Measurements from ENCODE around the gene HTRA3. TPM values are rescaled to one million over a fixed set of nuclear protein-coding genes. Genes with fewer than 3 reads are reported as not detected.

HTRA3 gene
- total and polyA plus RNA-seq, 3 donors from 2014 or later = 6.1 to 17.3 (median 12.2) TPM

GRCh38 chr4:8285143-8285975 lies 15.8 kb downstream of the HTRA3 start:
- TF ChIP-seq CTCF (IDR thresholded peaks at IDR 0.05) (no peak), POLR2A (IDR thresholded peaks at IDR 0.05) (no peak)
- intact Hi-C loops (cut with DNase I; ENCODE audit: low total_unique reads) = no loop called here
- DNase-seq = no peak

GRCh38 chr4:8285976-8286718 lies 16.6 kb downstream of the HTRA3 start:
- Histone ChIP-seq H3K27me3 (no peaks in the 10 kb centered on the region), H3K4me1 (peaks cover 6% of the 10 kb centered on the region), H3K36me3 (ENCODE audit: low read depth, missing control alignments) (no peaks in the 10 kb centered on the region), H3K4me3 (no peak overlapping the region), H3K27ac (no peak overlapping the region), H3K9me3 (no peaks in the 10 kb centered on the region)
- no peak for DNase-seq
- TF ChIP-seq POLR2A (IDR thresholded peaks at IDR 0.05) (no peak), CTCF (IDR thresholded peaks at IDR 0.05) (no peak)
- WGBS, 2 donors = 89 to 93% methylated on average over 6 to 23 of the region's 23 CpGs
- intact Hi-C loops (cut with DNase I; ENCODE audit: low total_unique reads) = no loop called here

More at GRCh38 chr4:8285143-8285975, 15.8 kb downstream of the HTRA3 start:
- Histone ChIP-seq H3K27ac (no peak overlapping the region), H3K4me3 (no peak overlapping the region), H3K27me3 (no peaks in the 10 kb centered on the region), H3K9me3 (no peaks in the 10 kb centered on the region), H3K36me3 (ENCODE audit: low read depth, missing control alignments) (no peaks in the 10 kb centered on the region), H3K4me1 (peaks cover 6% of the 10 kb centered on the region)
- 74 to 89% methylated on average over 11 to 16 of the region's 16 CpGs for WGBS, 2 donors

GRCh38 chr4:8286719-8287342 lies 17.3 kb downstream of the HTRA3 start:
- intact Hi-C loops (cut with DNase I; ENCODE audit: low total_unique reads) = no loop called here
- Histone ChIP-seq H3K4me1 (peaks cover 4% of the 10 kb centered on the region), H3K9me3 (no peaks in the 10 kb centered on the region), H3K27me3 (no peaks in the 10 kb centered on the region), H3K4me3 (no peak overlapping the region), H3K27ac (no peak overlapping the region), H3K36me3 (ENCODE audit: low read depth, missing control alignments) (no peaks in the 10 kb centered on the region)
- no peak for DNase-seq
- 81 to 87% methylated on average over 7 to 15 of the region's 15 CpGs for WGBS, 2 donors
- no peak for TF ChIP-seq POLR2A (IDR thresholded peaks at IDR 0.05)
- TF ChIP-seq CTCF (IDR thresholded peaks at IDR 0.05) = no peak

GRCh38 chr4:8287343-8288280 lies 18.1 kb downstream of the HTRA3 start:
- WGBS, 2 donors = 89 to 92% methylated on average over 18 of the region's 18 CpGs
- Histone ChIP-seq H3K9me3 (no peaks in the 10 kb centered on the region), H3K4me3 (no peak overlapping the region), H3K36me3 (ENCODE audit: low read depth, missing control alignments) (no peaks in the 10 kb centered on the region), H3K4me1 (no peaks in the 10 kb centered on the region), H3K27ac (no peak overlapping the region), H3K27me3 (no peaks in the 10 kb centered on the region)
- intact Hi-C loops (cut with DNase I; ENCODE audit: low total_unique reads) = no loop called here
- DNase-seq = no peak
- no peak for TF ChIP-seq CTCF (IDR thresholded peaks at IDR 0.05)
- TF ChIP-seq POLR2A (IDR thresholded peaks at IDR 0.05) = no peak
